Stimulated activated naive CD4-positive, alpha-beta T cell (primary cell): ENCODE results near the gene NUP85.
"Not testable (repeated sequence)": the region's sequence is repeated elsewhere in the genome, so short reads cannot be mapped to it uniquely, and the experiment has no call there.

ENCODE experiments used
- DNase-seq, 6 experiments: peaks; one replicate each; lab custom pipeline; 2025; lab: John Stamatoyannopoulos, UW

The NUP85 gene

DNA sequence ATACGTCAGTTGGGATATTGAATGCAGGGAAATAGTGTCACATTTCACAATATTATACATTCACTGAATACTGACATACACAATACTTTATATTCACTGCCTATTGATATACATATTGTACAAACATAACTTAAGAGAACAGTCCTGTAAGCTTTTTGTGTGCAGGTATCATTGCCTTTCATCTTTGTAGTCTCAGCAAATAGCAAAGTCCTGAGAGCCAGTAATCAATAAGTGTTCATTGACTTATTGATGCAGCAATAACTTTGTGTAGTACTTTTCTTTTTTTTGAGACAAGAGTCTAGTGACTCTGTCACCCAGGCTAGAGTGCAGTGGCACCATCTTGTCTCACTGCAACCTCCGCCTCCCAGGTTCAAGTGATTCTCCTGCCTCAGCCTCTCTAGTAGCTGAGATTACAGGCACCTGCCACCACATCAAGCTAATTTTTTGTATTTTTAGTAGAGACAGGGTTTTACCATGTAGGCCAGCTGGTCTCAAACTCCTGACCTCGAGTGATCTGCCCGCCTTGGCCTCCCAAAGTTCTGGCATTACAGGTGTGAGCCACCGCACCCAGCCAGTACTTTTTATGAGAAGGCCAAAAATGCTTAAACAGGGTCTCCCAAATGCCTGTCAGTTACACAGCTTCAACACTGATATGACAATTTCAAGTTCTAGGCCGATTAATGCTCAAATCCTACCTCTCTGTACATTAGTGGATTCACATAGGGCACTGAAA is 5.4 kb upstream of the NUP85 start:
- no peak for DNase-seq

DNA sequence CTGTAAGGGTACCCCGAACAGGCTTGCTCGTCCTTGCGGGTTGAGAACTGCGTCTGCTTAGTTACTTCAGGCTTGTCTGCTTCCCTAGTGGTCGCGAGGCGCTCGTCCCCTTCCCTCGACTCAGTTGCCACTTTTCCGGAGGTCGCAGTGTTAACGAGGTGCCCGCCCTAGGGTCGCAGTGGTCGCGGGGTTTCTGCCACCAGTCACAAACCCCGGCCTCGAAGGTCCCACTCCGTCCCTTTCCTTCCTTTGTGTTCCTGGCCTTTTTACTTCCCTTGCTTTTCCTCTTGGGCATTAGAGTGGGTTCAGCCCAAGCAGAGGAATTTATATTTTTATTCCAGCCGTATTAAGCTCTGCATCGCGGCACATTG is 299 bp downstream of the NUP85 start:
- DNase-seq = no peak

DNA sequence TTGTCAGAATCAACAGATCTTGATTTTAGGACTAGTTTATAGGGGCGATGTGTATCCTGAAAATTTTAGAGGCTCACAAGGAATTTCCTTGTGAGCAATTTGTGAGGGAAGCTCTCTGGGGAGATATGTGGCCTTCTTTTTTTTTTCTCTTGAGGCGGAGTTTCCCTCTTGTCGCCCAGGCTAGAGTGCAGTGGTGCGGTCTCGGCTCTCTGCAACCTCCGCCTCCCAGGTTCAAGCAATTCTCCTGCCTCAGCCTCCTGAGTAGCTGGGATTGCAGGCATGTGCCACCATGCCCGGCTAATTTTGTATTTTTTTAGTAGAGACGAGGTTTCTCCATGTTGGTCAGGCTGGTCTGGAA is 1.6 kb downstream of the NUP85 start:
- DNase-seq = not testable (repeated sequence)

- no peak for DNase-seq
These were observed 2.3 kb downstream of the NUP85 start for GRCh38 chr17:75207760-75208159.

DNA sequence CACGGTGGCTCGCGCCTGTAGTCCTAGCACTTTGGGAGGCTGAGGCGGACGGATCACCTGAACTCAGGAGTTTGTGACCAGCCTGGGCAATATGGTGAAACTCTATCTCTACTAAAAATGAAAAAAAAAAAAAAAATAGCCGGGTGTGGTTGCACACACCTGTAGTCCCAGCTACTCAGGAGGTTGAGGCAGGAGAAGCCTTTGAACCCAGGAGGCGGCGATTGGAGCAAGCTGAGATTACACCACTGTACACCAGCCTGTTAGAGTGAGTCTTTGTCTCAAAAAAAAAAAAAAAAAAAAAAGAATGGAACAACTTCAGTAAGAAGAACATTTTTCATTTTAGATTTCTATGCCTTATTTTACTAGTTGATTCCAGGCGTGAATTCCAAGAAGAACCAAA is 2.7 kb downstream of the NUP85 start:
- DNase-seq = no peak

DNA sequence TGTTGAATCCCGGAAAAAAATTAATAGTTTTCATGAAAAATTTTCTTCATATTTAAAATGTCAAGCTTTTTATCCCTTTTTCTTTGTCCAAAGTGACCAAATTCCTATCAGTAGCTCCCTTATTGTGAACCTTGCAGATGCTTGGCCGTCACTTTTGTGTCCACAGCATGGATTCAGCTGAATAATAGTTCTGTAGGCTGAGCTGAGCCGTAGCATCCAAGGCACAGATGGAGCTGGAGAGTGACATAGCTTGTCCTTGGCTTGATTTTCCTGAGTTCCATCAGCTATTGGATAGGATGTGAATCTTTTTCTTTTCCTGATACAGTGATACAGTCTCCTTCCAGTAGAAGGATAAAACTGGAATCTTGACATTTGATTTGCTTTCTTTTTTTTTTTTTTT is 3.6 kb downstream of the NUP85 start:
- no peak for DNase-seq

DNA sequence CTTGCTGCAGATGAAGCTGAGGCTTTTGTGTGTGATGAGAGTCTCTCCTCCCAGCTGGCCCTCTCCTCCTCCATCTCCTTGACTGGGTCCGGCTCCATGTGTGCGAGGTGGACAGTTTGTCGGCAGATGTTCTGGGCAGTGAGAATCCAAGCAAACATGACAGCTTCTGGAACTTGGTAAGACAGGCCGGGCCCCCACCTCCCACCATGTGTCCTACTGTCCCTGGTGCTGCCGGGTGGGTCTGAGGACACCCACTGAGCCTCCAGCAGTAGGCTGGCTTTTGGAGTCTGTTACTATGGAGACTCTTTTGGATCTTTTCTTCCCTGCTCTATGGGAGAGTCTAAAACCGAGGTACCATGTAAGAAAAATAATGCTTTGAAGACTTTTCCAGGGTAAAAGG is 12.7 kb downstream of the NUP85 start:
- DNase-seq = no peak

DNA sequence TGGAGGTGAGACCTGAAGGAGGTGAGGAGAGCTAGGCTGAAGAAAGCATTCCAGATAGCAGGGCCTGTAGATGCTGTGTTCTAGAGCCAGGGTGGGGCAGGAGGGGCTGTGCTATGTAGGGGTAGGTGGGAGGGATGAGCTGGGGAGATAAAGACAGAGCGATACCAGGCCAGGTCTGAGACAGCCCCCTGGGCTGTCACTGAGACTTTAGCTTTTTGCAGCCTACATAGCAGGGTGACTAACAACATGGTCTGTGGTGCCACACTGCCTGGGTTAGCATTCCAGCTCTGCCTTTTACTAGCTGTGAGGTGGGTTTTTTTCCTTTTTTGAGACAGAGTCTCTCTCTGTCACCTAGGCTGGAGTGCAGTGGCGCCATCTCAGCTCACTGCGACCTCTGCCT is 14.3 kb downstream of the NUP85 start:
- no peak for DNase-seq

DNA sequence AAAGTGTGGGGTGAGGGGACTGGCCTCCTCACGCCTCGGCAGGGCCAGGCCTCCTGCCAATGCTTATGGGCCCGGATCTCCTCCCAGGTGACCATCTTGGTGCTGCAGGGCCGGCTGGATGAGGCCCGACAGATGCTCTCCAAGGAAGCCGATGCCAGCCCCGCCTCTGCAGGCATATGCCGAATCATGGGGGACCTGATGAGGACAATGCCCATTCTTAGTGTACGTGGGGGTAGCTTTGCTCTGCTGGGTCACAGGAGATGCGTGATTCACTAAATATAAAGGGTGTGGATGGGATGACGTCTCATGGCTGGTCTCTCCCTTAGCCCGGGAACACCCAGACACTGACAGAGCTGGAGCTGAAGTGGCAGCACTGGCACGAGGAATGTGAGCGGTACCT is 19.5 kb downstream of the NUP85 start:
- no peak for DNase-seq

GRCh38 chr17:75227729-75228128 is 22.2 kb downstream of the NUP85 start:
- no peak for DNase-seq

GRCh38 chr17:75228305-75228704 is 22.8 kb downstream of the NUP85 start:
- no peak for DNase-seq

- DNase-seq = no peak
These were observed 23.4 kb downstream of the NUP85 start for GRCh38 chr17:75228847-75229246.

- DNase-seq = no peak
These were observed 25.6 kb downstream of the NUP85 start for GRCh38 chr17:75231071-75231470.

DNA sequence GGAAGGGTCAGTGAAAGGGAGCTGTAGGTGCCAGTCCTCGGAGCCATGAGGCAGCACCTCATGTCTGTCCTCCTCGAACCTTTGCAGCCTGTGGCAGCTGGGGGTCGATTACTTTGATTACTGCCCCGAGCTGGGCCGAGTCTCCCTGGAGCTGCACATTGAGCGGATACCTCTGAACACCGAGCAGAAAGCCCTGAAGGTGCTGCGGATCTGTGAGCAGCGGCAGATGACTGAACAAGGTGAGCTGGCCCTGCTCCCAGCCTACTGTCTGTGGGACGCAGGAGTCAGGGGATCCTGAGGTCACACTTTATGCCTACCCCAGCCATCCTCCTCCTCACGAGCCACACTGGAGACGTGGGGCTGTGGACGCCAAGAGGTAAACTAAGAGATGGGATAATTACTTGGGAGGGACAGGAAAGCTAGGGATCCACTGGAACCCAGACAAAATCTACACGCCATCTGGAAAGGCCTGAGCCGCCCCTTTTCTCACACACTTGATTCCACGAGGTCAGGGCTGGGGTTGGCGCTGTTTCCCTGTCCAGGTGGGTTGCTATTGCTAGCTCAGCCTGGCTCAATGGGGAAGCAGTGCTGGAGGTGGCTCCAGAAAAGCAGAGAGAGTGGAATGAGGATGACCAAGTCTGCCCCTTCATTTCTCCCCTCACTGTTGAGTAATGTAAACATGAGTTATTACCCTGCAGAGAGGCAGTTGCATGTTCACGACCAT is 26.4 kb downstream of the NUP85 start:
- no peak for DNase-seq

DNA sequence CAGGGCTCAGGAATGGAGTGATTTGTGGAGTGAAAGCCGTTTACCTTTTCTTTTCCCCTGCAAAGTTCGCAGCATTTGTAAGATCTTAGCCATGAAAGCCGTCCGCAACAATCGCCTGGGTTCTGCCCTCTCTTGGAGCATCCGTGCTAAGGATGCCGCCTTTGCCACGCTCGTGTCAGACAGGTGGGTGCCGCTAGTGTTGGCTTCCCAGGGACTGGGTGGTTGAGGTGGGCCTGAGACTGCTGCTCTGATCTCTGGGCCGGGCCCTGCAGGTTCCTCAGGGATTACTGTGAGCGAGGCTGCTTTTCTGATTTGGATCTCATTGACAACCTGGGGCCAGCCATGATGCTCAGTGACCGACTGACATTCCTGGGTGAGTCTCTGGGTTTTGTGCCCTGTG is 27.3 kb downstream of the NUP85 start:
- DNase-seq = no peak

- no peak for DNase-seq
These were observed 31.9 kb downstream of the NUP85 start for GRCh38 chr17:75237100-75238014.

- no peak for DNase-seq
These were observed 32.6 kb downstream of the NUP85 start for GRCh38 chr17:75238020-75238580.

DNA sequence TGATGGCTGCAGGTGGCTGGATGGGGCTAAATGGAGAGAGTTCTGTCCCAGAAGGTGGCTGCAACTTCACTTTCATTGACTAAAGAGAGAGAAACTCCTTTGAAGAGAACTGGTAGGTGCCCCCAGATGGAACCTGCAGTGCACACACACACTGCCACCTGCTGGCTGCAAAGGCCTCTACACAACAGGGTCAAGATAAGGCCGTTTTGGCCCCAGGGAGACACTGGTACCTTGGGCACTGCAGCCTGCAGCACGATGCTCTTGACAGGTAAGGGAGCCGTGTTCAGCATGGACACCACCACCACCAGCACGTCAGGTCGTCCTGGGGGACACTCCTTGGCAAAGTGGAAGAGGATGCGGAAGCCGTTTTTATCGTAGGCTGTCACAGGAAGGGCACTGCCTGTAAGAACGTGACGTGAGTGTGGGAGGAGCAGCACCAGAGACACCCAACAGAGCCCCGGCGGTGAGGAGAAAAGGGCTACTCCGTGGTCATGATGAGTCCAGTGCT is 33.3 kb downstream of the NUP85 start:
- DNase-seq = peak; percentile 35 to 61 (median 42)

- no peak for DNase-seq
These were observed 33.7 kb downstream of the NUP85 start for GRCh38 chr17:75239214-75239613.

DNA sequence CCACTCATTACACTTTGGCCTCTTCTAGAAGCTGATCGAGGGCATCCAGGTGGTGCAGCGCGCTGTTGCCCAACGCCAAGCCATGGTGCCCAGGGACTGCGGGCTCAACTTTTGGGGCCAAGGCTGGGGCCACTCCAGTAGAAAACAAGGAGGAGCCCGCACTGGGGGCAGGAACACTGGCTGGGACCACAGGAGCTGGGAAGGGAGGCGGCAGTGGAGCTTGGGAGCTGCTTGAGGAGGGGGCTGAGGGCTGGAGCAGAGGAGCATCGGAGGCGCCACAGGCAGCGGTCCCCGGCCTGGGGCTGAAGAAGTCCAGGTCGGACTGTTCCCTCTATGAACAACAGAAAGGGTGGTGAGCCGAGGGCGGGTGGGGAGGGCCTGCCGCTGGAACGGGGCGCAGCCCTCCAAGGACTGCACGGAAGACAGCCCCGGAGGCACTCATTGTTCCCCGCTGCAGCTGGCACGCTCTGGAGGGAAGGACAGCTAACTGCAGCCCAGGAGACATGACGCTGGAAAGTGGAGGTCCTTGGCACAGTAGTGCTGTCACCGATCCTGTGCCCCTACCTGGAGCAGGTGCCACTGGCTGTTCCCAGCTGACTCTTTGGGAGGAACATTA is 34.4 kb downstream of the NUP85 start:
- no peak for DNase-seq

DNA sequence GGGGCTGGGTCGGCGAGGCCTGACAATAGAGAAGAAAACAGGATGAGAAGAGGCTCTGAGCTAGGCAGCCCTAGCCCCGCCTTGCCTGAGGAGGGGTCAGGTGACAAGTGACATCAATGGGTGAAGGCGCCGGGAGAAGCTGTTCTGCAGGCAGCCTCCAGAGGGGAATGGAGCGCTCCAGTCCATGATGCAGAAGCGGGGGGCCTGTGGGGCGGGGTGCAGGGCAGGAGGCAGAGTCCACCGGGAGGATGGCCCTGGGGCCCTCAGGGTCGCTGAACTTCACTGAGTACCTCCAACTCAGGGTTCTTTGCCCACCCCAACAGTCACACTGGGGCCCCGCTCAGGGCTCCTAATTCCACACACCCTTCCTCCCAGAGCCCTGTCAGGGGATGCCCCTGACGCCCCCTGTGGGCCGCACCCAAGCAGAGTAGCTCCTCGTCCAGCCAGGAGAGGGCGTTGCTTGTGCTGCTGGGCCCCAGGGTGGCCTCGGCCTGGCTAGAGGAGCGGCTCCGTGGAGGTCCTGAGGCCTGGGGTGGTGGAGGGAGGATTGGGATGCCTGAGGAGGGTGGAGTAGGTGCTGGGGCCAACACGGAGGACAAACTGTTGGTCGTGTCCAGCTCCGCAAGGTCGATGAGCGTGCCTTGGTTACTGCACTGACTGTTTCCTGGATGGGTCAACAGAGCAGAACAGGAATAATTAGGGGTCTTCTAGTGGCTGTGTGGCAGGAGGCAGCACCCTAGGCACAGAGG is 35.1 kb downstream of the NUP85 start:
- peak in 5 of 6 experiments; percentile 4 to 21 (median 8) for DNase-seq
